ENCODE results near the gene STX5.
"Not testable (repeated sequence)": the region's sequence is repeated elsewhere in the genome, so short reads cannot be mapped to it uniquely, and the experiment has no call there.

STX5 gene

GRCh38 chr11:62847767-62848314 lies 16.0 kb upstream of the STX5 start:
- no peak overlapping the region for H3K27ac ChIP-seq
- in situ Hi-C loops (cut with HindIII; ENCODE audit: low pct_ligation_motif_present, low sequenced_read_pairs), result no loop called here
- H3K4me3 ChIP-seq (ENCODE audit: low read depth, low read length), result no peak overlapping the region
- peaks cover 14% of the 10 kb centered on the region for H3K36me3 ChIP-seq (replicated peaks)
- no peaks in the 10 kb centered on the region for H3K27me3 ChIP-seq (replicated peaks)
- TF ChIP-seq CTCF (IDR thresholded peaks at IDR 0.05; ENCODE audit: low read depth, low read length, missing control alignments), result no peak
- no peak for DNase-seq

DNA sequence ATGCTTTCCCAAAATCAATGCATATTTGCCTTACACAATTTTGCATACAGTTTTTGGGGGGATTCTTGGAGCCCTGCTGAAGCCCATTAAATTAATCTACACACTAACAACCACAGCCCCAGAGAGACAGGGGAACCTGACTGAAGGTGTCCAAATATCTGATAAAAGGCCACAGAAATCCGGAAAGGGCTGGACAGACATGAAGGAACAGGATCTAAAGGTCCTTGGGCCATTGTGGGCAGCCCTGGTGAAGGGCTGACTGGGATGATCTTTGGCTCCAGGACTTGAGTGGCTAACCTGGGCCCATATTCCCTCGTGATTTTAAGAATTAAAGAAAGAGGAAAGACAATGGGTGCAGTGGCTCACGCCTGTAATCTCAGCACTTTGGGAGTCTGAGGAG lies 14.3 kb upstream of the STX5 start:
- Histone ChIP-seq H3K4me3 (ENCODE audit: low read depth, low read length) (no peak overlapping the region), H3K36me3 (replicated peaks) (no peaks in the 10 kb centered on the region), H3K27ac (no peak overlapping the region), H3K27me3 (replicated peaks) (no peaks in the 10 kb centered on the region)
- in situ Hi-C loops (cut with HindIII; ENCODE audit: low pct_ligation_motif_present, low sequenced_read_pairs), result no loop called here
- TF ChIP-seq CTCF (IDR thresholded peaks at IDR 0.05; ENCODE audit: low read depth, low read length, missing control alignments), result no peak
- DNase-seq, result no peak

GRCh38 chr11:62844154-62844553 lies 12.3 kb upstream of the STX5 start:
- Histone ChIP-seq H3K27ac (no peak overlapping the region), H3K36me3 (replicated peaks) (no peaks in the 10 kb centered on the region), H3K4me3 (ENCODE audit: low read depth, low read length) (no peak overlapping the region), H3K27me3 (replicated peaks) (no peaks in the 10 kb centered on the region)
- DNase-seq, result no peak
- in situ Hi-C loops (cut with HindIII; ENCODE audit: low pct_ligation_motif_present, low sequenced_read_pairs), result no loop called here
- TF ChIP-seq CTCF (IDR thresholded peaks at IDR 0.05; ENCODE audit: low read depth, low read length, missing control alignments), result no peak

GRCh38 chr11:62843466-62843865 lies 11.6 kb upstream of the STX5 start:
- Histone ChIP-seq H3K27me3 (replicated peaks) (no peaks in the 10 kb centered on the region), H3K36me3 (replicated peaks) (no peaks in the 10 kb centered on the region), H3K4me3 (ENCODE audit: low read depth, low read length) (no peak overlapping the region), H3K27ac (no peak overlapping the region)
- DNase-seq, result no peak
- in situ Hi-C loops (cut with HindIII; ENCODE audit: low pct_ligation_motif_present, low sequenced_read_pairs), result no loop called here
- no peak for TF ChIP-seq CTCF (IDR thresholded peaks at IDR 0.05; ENCODE audit: low read depth, low read length, missing control alignments)

DNA sequence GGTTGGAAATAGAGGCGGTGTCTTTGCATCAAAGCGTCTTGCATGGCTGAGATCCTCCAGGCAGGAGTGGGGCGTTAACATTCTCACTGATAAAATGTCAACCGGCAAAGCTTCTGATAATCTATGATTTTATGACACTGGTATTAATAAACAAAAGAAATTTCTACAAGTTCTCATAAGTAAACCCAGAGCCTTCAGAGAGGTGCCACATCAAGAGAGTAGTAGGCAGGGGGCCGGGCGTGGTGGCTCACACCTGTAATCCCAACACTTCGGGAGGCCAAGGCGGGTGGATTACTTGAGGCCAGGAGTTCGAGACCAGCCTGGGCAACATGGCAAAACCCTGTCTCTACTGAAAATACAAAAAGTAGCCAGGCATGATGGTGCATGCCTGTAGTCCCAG lies 11.0 kb upstream of the STX5 start:
- H3K36me3 ChIP-seq (replicated peaks); in situ Hi-C loops (cut with HindIII; ENCODE audit: low pct_ligation_motif_present, low sequenced_read_pairs); DNase-seq; H3K27me3 ChIP-seq (replicated peaks); H3K4me3 ChIP-seq (ENCODE audit: low read depth, low read length): not testable (repeated sequence)
- H3K27ac ChIP-seq, result peak overlapping the region; percentile 100

DNA sequence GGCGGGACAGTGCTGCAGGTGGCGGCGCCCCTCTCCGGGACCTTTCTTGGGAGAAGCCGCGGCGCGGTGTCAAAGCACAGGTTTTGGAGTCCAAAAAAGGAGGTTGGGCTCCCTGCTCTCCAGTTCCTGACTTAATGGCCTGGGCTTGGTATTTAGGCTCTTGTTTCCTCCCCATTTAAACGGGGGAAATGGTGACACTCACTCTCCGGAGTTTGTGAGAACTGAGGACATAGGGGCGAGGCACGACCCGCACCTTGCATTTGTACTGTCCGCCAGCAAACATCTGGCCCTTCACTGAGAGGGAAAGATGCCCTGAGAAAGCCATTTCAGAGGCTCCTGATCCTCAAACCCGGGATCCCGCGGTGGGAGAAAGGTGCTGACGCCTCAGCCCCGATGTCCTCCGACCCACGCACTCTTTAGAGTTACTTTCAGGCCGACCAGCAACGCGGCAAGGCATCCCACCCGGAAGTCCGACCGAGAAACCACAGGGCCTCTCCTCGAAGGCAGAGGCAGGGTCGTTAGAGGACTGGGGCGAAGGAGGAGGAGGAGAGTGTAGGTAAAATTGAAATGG lies 10.4 kb upstream of the STX5 start:
- Histone ChIP-seq H3K36me3 (replicated peaks) (no peaks in the 10 kb centered on the region), H3K27me3 (replicated peaks) (no peaks in the 10 kb centered on the region), H3K4me3 (ENCODE audit: low read depth, low read length) (peak overlapping the region; percentile 48), H3K27ac (peak overlapping the region; percentile 100)
- no peak for TF ChIP-seq CTCF (IDR thresholded peaks at IDR 0.05; ENCODE audit: low read depth, low read length, missing control alignments)
- DNase-seq, result no peak
- in situ Hi-C loops (cut with HindIII; ENCODE audit: low pct_ligation_motif_present, low sequenced_read_pairs), result no loop called here

Measured in brain microvascular endothelial cell (primary cell).